SK-N-MC (cell line): ENCODE measurements around the gene RP9.

ENCODE experiments used
- EZH2 ChIP-seq: fragments of 200-600 bp; sonication (generic); IDR thresholded peaks from one replicate; pipeline ENCODE4 v1.6.1; 2017; ENCODE audit warnings: antibody characterized with exemption
- FOXP2 ChIP-seq: optimal IDR thresholded peaks from 2 replicates; pipeline ENCODE3; 2011; ENCODE audit warnings: mild to moderate bottlenecking, moderate library complexity; ENCODE audit not compliant: insufficient read depth; ENCODE audit errors: extremely low read length, control extremely low read depth
- POLR2AphosphoS5 ChIP-seq: IDR thresholded peaks from 2 replicates; pipeline ENCODE4 v1.6.1; 2012; ENCODE audit warnings: mild to moderate bottlenecking, low read depth, low read length, borderline replicate concordance

DNA sequence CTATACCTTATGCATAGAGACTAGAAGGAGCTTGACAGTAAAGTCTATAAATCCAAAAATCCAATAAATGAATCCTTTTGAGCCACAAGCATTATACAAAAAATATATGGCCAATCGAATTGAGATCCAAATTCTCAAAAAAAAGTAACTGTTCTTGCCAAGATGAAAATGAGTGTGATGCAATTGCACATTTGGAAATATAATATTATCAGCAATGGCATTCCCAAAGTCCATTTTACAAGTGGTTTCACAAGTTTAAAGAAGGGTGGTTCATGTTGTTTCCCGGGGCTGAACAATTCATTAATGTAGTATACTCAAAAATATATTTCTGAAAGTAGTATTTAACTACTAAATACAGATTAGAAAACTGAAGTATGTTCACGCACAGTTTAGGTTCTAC lies 7.3 kb downstream of the RP9 start:
- TF ChIP-seq POLR2AphosphoS5, result no peak
- no peak for TF ChIP-seq EZH2
- no peak for TF ChIP-seq FOXP2
